Muscle layer of duodenum (tissue), 2 donors: ENCODE results near the gene MAGI2.

Experiments used
- H3K27ac ChIP-seq: one replicate; pipeline ENCODE4 v1.7.0; 2013; ENCODE audit warnings: mild to moderate bottlenecking, low read length
- H3K27me3 ChIP-seq: one replicate; pipeline ENCODE4 v1.7.0; 2013; ENCODE audit warnings: low read depth, mild to moderate bottlenecking, control low read depth, low read length
- H3K36me3 ChIP-seq, 2 donors: one replicate each; pipeline ENCODE4 v1.7.0; 2013; ENCODE audit warnings: low read length in 2 of 2, control low read depth in 1 of 2, mild to moderate bottlenecking in 1 of 2; ENCODE audit not compliant: insufficient read depth in 2 of 2, control insufficient read depth in 1 of 2
- H3K4me1 ChIP-seq, 2 donors: one replicate each; pipeline ENCODE4 v1.7.0; 2013; ENCODE audit warnings: low read length in 2 of 2, mild to moderate bottlenecking in 2 of 2, control low read depth in 1 of 2, moderate library complexity in 1 of 2; ENCODE audit not compliant: insufficient read depth in 2 of 2, control insufficient read depth in 1 of 2
- H3K4me3 ChIP-seq, 2 donors: one replicate each; pipeline ENCODE4 v1.7.0; 2013; ENCODE audit warnings: low read length in 2 of 2, low read depth in 1 of 2, mild to moderate bottlenecking in 1 of 2
- H3K9me3 ChIP-seq, 2 donors: one replicate each; pipeline ENCODE4 v1.7.0; 2013; ENCODE audit warnings: low read length in 2 of 2, control low read depth in 1 of 2, mild to moderate bottlenecking in 1 of 2; ENCODE audit not compliant: control insufficient read depth in 1 of 2
- donor health status: healthy.

The MAGI2 gene

GRCh38 chr7:79301419-79301818, 152.0 kb downstream of the MAGI2 start:
- no peaks in the 10 kb centered on the region for H3K36me3 ChIP-seq
- no peak overlapping the region for H3K27ac ChIP-seq
- H3K4me3 ChIP-seq: no peak overlapping the region
- H3K9me3 ChIP-seq: no peaks in the 10 kb centered on the region
- no peaks in the 10 kb centered on the region for H3K27me3 ChIP-seq
- no peaks in the 10 kb centered on the region for H3K4me1 ChIP-seq

- Histone ChIP-seq H3K27ac (no peak overlapping the region), H3K4me3 (no peak overlapping the region), H3K27me3 (no peaks in the 10 kb centered on the region), H3K4me1 (no peaks in the 10 kb centered on the region), H3K9me3 (no peaks in the 10 kb centered on the region), H3K36me3 (no peaks in the 10 kb centered on the region)
Measured at GRCh38 chr7:79300573-79300972, 152.9 kb downstream of the MAGI2 start.

DNA sequence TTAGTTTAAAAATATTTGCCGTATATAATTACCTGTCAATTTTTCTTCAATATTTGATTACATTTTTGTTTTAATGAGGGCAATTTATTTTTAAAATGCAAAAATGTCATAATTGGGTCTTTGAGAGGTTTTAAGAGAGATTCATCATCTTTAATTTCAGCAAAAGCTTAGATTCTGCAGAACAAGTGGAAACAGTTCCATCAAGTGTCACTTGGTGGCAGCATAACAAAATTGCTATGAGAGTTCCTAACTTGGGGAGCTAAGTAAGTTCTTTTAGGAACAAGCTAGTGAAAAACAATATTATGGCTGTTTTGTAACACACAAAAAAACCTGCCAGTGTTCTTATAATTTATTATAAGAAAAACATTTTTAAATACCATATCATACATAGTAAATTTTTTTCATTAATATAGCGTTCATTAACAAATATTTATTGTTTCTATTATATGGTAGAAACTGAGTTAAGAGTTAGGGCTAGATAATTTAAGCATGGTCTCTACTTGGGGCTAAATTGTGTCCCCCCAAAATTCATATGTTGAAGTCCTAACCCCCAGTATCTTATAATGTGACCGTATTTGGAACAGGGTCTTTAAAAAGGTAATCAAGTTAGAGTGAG, 155.2 kb downstream of the MAGI2 start:
- Histone ChIP-seq H3K36me3 (no peaks in the 10 kb centered on the region), H3K27me3 (no peaks in the 10 kb centered on the region), H3K27ac (no peak overlapping the region), H3K4me3 (no peak overlapping the region), H3K9me3 (no peaks in the 10 kb centered on the region), H3K4me1 (no peaks in the 10 kb centered on the region)

DNA sequence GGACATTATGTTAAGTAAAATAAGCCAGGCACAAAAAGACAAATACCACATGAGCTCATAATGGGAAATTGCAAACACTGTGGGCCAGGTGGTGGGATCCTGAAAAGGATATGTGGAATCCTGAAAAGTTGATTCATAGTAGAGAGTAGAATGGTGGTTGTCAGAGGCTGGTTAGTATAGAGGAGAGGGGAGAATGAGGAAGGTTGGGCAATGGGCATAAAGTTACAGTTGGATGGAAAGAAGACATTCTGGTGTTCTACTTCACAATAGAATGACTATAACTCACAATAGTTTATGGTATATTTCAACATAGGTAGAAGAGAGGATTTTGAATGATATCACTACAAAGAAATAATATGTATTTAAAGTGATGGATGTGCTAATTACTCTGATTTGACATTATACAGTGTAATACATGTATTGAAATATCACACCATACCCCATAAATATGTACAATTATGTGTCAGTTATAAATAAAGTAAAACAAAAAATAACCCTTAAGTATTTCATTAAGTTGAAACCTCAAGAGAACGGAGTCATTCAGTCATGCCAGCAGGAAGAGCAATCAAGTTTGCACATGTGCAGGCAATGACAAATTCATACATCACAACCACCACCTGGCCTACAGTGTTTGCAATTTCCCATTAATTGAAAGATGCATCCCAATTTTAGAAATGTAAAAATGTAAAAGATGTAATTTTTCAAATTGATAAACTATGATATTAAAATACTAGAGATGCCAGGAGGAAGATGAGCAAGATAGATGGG, 156.7 kb downstream of the MAGI2 start:
- no peaks in the 10 kb centered on the region for H3K36me3 ChIP-seq
- no peak overlapping the region for H3K27ac ChIP-seq
- H3K9me3 ChIP-seq: no peaks in the 10 kb centered on the region
- no peaks in the 10 kb centered on the region for H3K27me3 ChIP-seq
- no peaks in the 10 kb centered on the region for H3K4me1 ChIP-seq
- H3K4me3 ChIP-seq: no peak overlapping the region

DNA sequence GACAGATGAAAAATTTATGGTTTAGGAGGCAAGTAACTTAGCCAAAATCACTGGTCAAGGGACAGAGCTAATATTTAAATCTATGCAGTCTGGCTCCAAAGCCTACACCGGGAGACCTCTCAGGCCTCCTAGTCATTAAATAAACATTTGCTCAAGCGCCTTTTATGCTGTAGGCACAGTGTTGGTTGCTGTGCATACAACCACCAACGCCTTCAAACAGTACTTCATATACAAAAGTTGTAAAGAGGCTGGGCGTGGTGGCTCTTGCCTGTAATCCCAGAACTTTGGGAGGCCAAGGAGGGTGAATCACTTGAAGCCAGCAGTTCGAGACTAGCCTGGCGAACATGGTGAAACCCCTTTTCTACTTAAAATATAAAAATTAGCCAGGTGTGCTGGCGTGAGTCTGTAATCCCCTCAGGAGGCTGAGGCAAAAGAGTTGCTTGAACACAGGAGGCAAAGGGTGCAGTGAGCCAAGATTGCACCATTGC, 159.8 kb downstream of the MAGI2 start:
- Histone ChIP-seq H3K27me3 (no peaks in the 10 kb centered on the region), H3K27ac (no peak overlapping the region), H3K4me3 (no peak overlapping the region), H3K4me1 (no peaks in the 10 kb centered on the region), H3K36me3 (no peaks in the 10 kb centered on the region), H3K9me3 (no peaks in the 10 kb centered on the region)

DNA sequence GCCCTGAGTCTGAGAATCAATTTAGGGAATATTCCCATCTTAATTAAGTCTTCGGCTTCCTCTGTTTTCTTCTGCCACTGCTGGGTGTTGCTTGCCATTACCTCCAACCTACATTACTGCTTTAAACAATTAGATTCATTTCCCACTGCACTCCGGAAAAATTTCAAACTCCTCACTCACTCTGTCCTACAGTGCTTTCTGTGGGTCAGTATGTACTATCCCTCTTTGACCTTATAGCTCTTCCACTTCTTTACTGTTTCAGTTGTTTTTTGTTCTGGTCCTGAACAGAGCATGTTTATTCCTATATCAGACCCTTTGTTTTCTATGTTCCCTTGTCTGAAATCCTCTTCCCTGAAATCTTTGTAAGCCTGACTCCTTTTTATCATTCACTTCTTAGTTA, 160.6 kb downstream of the MAGI2 start:
- no peaks in the 10 kb centered on the region for H3K9me3 ChIP-seq
- no peaks in the 10 kb centered on the region for H3K36me3 ChIP-seq
- H3K27ac ChIP-seq: no peak overlapping the region
- no peak overlapping the region for H3K4me3 ChIP-seq
- no peaks in the 10 kb centered on the region for H3K27me3 ChIP-seq
- H3K4me1 ChIP-seq: no peaks in the 10 kb centered on the region

DNA sequence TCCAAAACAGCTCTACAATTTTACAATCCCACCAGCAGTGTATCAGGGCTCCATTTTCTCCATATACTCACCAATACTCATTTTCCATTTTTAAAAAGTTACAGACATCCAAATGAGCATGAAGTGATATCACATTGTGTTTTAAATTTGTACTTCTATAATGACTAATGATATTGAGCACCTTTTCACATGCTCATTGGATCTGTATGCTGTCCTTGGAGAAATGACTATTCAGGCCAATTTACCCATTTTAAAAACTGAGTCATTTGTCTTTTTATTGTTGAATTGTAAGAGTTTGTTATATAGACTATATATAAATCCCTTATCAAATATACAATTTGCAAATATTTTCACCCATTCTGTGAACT, 162.0 kb downstream of the MAGI2 start:
- no peaks in the 10 kb centered on the region for H3K9me3 ChIP-seq

DNA sequence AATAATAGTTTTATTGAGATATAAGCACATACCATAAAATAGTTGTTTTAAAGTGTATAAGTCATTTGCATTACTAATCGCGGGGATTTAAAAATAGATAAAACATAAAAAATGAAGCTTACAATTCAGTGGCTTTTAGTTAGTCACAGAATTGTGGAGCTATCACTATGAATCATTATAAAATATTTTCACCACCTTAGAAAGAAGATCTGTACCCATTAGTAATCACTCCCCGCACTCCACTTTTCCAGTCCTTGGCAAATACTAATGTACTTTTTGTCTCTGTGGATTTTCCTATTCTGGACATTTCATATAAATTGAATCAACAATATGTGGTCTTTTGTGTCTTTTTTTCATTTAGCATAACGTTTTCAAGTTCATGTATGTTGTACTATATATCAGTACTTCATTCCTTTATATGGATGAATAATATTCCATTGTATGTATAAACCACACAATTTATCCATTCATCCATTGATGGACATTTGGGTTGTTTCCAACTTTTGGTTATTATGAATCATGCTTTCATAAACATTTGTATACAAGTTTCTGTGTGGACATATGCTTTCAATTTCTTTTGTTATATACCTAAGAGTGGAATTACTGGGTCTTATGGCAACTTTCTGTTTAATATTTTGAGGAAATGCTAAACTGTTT, 162.5 kb downstream of the MAGI2 start:
- Histone ChIP-seq H3K9me3 (no peaks in the 10 kb centered on the region), H3K27me3 (no peaks in the 10 kb centered on the region), H3K4me1 (no peaks in the 10 kb centered on the region), H3K36me3 (no peaks in the 10 kb centered on the region), H3K27ac (no peak overlapping the region), H3K4me3 (no peak overlapping the region)

More for the DNA sequence above, 162.0 kb downstream of the MAGI2 start:
- Histone ChIP-seq H3K27ac (no peak overlapping the region), H3K4me1 (no peaks in the 10 kb centered on the region), H3K27me3 (no peaks in the 10 kb centered on the region), H3K36me3 (no peaks in the 10 kb centered on the region), H3K4me3 (no peak overlapping the region)

GRCh38 chr7:79290398-79290797, 163.1 kb downstream of the MAGI2 start:
- no peaks in the 10 kb centered on the region for H3K4me1 ChIP-seq
- no peak overlapping the region for H3K27ac ChIP-seq
- H3K4me3 ChIP-seq: no peak overlapping the region
- H3K36me3 ChIP-seq: no peaks in the 10 kb centered on the region
- no peaks in the 10 kb centered on the region for H3K27me3 ChIP-seq
- H3K9me3 ChIP-seq: no peaks in the 10 kb centered on the region

- Histone ChIP-seq H3K9me3 (no peaks in the 10 kb centered on the region), H3K27ac (no peak overlapping the region), H3K36me3 (no peaks in the 10 kb centered on the region), H3K4me1 (no peaks in the 10 kb centered on the region), H3K4me3 (no peak overlapping the region), H3K27me3 (no peaks in the 10 kb centered on the region)
Measured at GRCh38 chr7:79288655-79289054, 164.8 kb downstream of the MAGI2 start.

DNA sequence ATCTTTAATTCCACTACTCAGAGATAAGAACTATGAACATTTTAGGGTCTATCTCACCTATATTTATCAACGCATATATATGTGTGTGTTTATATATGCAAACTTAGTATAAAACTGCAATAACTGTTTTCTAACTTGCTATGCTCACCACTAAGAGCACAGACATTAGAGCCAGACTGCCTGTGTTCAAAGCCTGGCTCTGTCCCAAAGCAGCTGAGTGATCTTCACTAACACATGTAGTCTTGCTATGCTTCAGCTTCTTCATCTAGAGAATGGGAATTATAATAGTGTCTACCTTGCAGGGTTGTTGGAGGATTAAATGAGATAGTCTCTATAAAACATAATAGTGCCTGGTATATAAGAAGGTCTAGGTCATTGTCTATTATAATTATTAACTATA, 165.5 kb downstream of the MAGI2 start:
- Histone ChIP-seq H3K9me3 (no peaks in the 10 kb centered on the region), H3K4me1 (no peaks in the 10 kb centered on the region), H3K27me3 (no peaks in the 10 kb centered on the region), H3K4me3 (no peak overlapping the region), H3K27ac (no peak overlapping the region), H3K36me3 (no peaks in the 10 kb centered on the region)
